OCI-LY3 (cell line): ENCODE results near the gene ERBB4.

Source experiments
- H2AFZ ChIP-seq: fragments of 200-600, 300-600 bp; shearing (Covaris generic); 2 replicates; pipeline ENCODE4 v1.6.0; 2014; ENCODE audit warnings: antibody characterized with exemption, low read depth, low read length
- H3K27ac ChIP-seq: fragments of 200-600, 300-600 bp; sonication (generic); 2 replicates; pipeline ENCODE4 v1.5.1; 2014; ENCODE audit warnings: mild to moderate bottlenecking, low read length, moderate library complexity, mixed read lengths
- H3K27me3 ChIP-seq: fragments of 200-600, 300-600 bp; sonication (generic); 2 replicates; pipeline ENCODE4 v1.6.1; 2014; ENCODE audit warnings: low read depth, low read length, mixed read lengths
- H3K36me3 ChIP-seq: fragments of 200-600, 300-600 bp; sonication (generic); replicated peaks from 2 replicates; pipeline ENCODE3; 2014; ENCODE audit warnings: low read depth, low read length, mixed read lengths
- H3K4me1 ChIP-seq: fragments of 300-600, 200-600 bp; sonication (generic); 2 replicates; pipeline ENCODE4 v1.6.1; 2014; ENCODE audit warnings: low read length, mixed read lengths
- H3K4me2 ChIP-seq: fragments of 200-600, 300-600 bp; sonication (generic); 2 replicates; pipeline ENCODE4 v1.6.1; 2014; ENCODE audit warnings: low read length, mixed read lengths
- H3K4me3 ChIP-seq: fragments of 300-600, 200-600 bp; sonication (generic); 2 replicates; pipeline ENCODE4 v1.5.1; 2014; ENCODE audit warnings: antibody characterized with exemption, mild to moderate bottlenecking, low read length, moderate library complexity
- H3K79me2 ChIP-seq: fragments of 300-600, 200-600 bp; shearing (Covaris generic); 2 replicates; pipeline ENCODE4 v1.6.1; 2014; ENCODE audit warnings: mild to moderate bottlenecking, low read length, mixed read lengths
- H3K9ac ChIP-seq: fragments of 300-600, 200-600 bp; shearing (Covaris generic); 2 replicates; pipeline ENCODE4 v1.6.0; 2014; ENCODE audit warnings: mild to moderate bottlenecking, low read length, moderate library complexity
- H3K9me3 ChIP-seq: fragments of 200-600, 300-600 bp; shearing (Covaris generic); 2 replicates; pipeline ENCODE4 v1.6.1; 2014; ENCODE audit warnings: low read length, mixed read lengths; ENCODE audit not compliant: insufficient read depth
- H4K20me1 ChIP-seq: fragments of 200-600, 300-600 bp; sonication (generic); 2 replicates; pipeline ENCODE4 v1.6.1; 2016; ENCODE audit warnings: low read length, mixed read lengths; ENCODE audit not compliant: insufficient read depth
- EZH2phosphoT487 ChIP-seq: fragments of 200-600 bp; shearing (Covaris generic); IDR thresholded peaks from 2 replicates; pipeline ENCODE4 v1.6.1; 2018; ENCODE audit warnings: antibody characterized with exemption, mixed run types, low read depth
- TF ChIP-seq, protein P1 (sequence below): fragments of 200-600, 300-600 bp; sonication (generic); IDR thresholded peaks from 2 replicates; pipeline ENCODE4 v1.5.1; 2014; ENCODE audit warnings: antibody characterized with exemption, low read length, low read depth

Gene ERBB4

GRCh38 chr2:211836409-211836808 lies 702.2 kb downstream of the ERBB4 start:
- Histone ChIP-seq H3K4me3 (no peak overlapping the region), H2AFZ (no peak overlapping the region), H3K27ac (no peak overlapping the region), H4K20me1 (no peaks in the 10 kb centered on the region), H3K79me2 (no peaks in the 10 kb centered on the region), H3K4me1 (peaks cover 7% of the 10 kb centered on the region), H3K9me3 (no peaks in the 10 kb centered on the region), H3K9ac (no peak overlapping the region), H3K4me2 (no peak overlapping the region), H3K36me3 (no peaks in the 10 kb centered on the region), H3K27me3 (no peaks in the 10 kb centered on the region)
- TF ChIP-seq, protein P1, sequence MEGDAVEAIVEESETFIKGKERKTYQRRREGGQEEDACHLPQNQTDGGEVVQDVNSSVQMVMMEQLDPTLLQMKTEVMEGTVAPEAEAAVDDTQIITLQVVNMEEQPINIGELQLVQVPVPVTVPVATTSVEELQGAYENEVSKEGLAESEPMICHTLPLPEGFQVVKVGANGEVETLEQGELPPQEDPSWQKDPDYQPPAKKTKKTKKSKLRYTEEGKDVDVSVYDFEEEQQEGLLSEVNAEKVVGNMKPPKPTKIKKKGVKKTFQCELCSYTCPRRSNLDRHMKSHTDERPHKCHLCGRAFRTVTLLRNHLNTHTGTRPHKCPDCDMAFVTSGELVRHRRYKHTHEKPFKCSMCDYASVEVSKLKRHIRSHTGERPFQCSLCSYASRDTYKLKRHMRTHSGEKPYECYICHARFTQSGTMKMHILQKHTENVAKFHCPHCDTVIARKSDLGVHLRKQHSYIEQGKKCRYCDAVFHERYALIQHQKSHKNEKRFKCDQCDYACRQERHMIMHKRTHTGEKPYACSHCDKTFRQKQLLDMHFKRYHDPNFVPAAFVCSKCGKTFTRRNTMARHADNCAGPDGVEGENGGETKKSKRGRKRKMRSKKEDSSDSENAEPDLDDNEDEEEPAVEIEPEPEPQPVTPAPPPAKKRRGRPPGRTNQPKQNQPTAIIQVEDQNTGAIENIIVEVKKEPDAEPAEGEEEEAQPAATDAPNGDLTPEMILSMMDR: no peak
- no peak for TF ChIP-seq EZH2phosphoT487

- TF ChIP-seq EZH2phosphoT487: no peak
- TF ChIP-seq, protein P1: no peak
- Histone ChIP-seq H4K20me1 (no peaks in the 10 kb centered on the region), H3K9ac (no peak overlapping the region), H3K4me3 (no peak overlapping the region), H3K36me3 (no peaks in the 10 kb centered on the region), H3K4me2 (no peak overlapping the region), H3K79me2 (no peaks in the 10 kb centered on the region), H3K27ac (no peak overlapping the region), H3K9me3 (no peaks in the 10 kb centered on the region), H3K4me1 (peaks cover 7% of the 10 kb centered on the region), H3K27me3 (no peaks in the 10 kb centered on the region), H2AFZ (no peak overlapping the region)
Observed at GRCh38 chr2:211835695-211836094, 702.9 kb downstream of the ERBB4 start.

- peaks cover 7% of the 10 kb centered on the region for H3K4me1 ChIP-seq
- H3K4me3 ChIP-seq: no peak overlapping the region
- H3K79me2 ChIP-seq: no peaks in the 10 kb centered on the region
- H3K36me3 ChIP-seq: no peaks in the 10 kb centered on the region
- H3K9me3 ChIP-seq: no peaks in the 10 kb centered on the region
- no peak overlapping the region for H3K9ac ChIP-seq
- TF ChIP-seq EZH2phosphoT487: no peak
- TF ChIP-seq, protein P1: no peak
- H4K20me1 ChIP-seq: no peaks in the 10 kb centered on the region
- H3K4me2 ChIP-seq: no peak overlapping the region
- no peak overlapping the region for H3K27ac ChIP-seq
- no peaks in the 10 kb centered on the region for H3K27me3 ChIP-seq
- no peak overlapping the region for H2AFZ ChIP-seq
Observed at GRCh38 chr2:211833582-211834279, 704.9 kb downstream of the ERBB4 start.

DNA sequence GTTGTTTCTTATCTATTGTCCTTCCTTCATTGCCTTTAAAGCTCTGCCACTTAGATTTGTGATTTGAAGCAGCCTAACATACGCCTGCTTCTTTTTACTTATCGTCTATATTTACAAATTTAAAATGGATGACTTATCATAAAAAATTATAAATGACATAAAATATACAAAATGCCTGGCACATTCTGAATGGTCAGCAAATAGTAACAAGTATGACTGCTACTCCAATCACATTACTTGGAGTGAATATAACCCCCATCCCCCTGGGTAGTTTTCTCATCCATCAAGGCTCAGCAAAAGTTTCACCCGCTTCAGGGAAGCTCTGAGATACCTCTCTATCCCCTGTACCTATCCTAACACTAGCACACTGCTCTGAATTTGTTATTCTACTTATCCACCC lies 708.9 kb downstream of the ERBB4 start:
- H3K36me3 ChIP-seq: no peaks in the 10 kb centered on the region
- no peak overlapping the region for H3K9ac ChIP-seq
- H3K27ac ChIP-seq: no peak overlapping the region
- H3K4me3 ChIP-seq: no peak overlapping the region
- no peak for TF ChIP-seq EZH2phosphoT487
- TF ChIP-seq, protein P1: no peak
- H3K4me1 ChIP-seq: no peaks in the 10 kb centered on the region
- H2AFZ ChIP-seq: no peak overlapping the region
- no peak overlapping the region for H3K4me2 ChIP-seq
- H3K9me3 ChIP-seq: no peaks in the 10 kb centered on the region
- H3K79me2 ChIP-seq: no peaks in the 10 kb centered on the region
- H3K27me3 ChIP-seq: no peaks in the 10 kb centered on the region
- H4K20me1 ChIP-seq: no peaks in the 10 kb centered on the region
